ENCODE measurements around the gene STUM. TPM values are rescaled to one million over a fixed set of nuclear protein-coding genes. Genes with fewer than 3 reads are reported as not detected.
A peak's percentile ranks its signal among the peaks of the same experiment; 100 is the strongest.
"Not testable (repeated sequence)": the region's sequence is repeated elsewhere in the genome, so short reads cannot be mapped to it uniquely, and the experiment has no call there.

Gene STUM, protein sequence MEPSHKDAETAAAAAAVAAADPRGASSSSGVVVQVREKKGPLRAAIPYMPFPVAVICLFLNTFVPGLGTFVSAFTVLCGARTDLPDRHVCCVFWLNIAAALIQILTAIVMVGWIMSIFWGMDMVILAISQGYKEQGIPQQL
- total RNA-seq = not detected

DNA sequence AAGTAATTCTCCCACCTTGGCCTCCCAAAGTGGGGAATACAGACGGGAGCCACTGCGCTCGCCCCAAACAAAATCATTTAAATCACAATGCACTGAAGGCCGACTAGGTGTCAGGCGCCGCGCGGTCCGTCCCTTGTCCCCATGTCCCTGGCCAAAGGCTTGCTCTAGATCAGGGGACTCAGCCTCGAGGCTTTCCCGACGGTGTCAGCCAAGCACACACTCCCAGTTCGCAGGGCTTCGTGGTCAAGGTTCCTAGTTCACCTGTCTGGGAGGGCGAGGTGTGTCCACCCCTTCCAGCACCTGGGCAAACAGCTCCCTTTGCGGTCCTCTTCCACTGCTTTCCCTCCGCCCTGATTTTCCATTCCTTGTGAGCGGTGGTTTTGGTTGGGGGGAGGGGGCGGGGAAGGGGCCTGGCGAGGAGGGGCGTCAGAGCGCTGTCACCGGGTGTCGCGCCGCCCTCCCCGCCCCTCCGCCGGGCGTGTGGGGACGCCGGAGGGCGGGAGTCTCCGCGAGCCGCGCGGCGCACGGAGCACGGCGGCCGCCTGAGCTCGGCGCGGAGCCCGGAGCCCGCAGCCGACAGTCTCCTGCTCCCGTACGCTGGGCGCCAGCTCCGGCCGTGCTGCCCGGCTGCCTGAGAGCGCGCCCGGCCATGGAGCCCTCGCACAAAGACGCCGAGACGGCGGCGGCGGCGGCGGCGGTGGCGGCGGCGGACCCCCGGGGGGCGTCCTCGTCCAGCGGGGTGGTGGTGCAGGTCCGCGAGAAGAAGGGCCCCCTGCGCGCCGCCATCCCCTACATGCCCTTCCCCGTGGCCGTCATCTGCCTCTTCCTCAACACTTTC, at the start of gene STUM:
TSS of gene STUM (plus strand) at position 509 of the 838 bp plus-strand sequence. CDS start at position 650, 141 bp downstream.
- no peaks in the 10 kb centered on the region for H3K9me3 Mint-ChIP-seq
- ATAC-seq (replicated peaks in 1 of 2) (peak; percentile 73), DNase-seq (peak; percentile 14 to 38)
- no peak within 1 kb of the TSS for H3K27ac Mint-ChIP-seq
- no peaks in the 10 kb centered on the region for H3K36me3 Mint-ChIP-seq (ENCODE audit: insufficient read depth in 2 of 2)
- H3K4me1 Mint-ChIP-seq (ENCODE audit: low read depth) = peaks cover 15% of the 10 kb centered on the region
- peak within 1 kb of the TSS; percentile 65 to 79 for H3K4me3 Mint-ChIP-seq
- peaks cover 62% of the 10 kb centered on the region for H3K27me3 Mint-ChIP-seq (ENCODE audit: low read depth)

DNA sequence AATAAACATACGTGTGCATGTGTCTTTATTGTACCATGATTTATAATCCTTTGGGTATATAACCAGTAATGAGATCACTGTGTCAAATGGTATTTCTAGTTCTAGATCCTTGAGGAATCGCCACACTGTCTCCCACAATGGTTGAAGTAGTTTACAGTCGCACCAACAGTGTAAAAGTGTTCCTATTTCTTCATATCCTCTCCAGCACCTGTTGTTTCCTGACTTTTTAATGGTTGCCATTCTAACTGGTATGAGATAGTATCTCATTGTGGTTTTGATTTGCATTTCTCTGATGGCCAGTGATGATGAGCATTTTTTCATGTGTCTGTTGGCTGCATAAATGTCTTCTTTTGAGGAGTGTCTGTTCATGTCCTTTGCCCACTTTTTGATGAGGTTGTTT, 48.9 kb upstream of the STUM start:
- not testable (repeated sequence) for H3K4me1 Mint-ChIP-seq (ENCODE audit: low read depth)

DNA sequence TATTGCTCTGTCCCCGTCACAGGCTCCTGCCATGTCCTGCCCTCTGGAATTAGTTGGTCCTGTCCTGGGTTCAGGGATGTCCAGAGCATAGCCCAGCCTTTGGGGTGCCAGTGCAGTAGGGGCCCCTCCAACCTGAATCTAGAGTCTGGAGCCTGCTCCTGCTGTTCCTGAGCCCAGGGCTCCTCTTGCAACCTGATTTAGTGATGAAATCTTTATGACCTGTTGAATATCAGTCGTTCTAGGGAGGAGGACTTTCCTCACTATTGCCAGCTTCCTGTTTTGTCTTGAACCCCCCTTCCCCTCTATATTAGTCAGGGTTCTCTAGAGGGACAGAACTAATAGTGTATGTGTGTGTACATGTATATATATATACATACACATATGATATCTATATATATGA, 42.5 kb upstream of the STUM start:
- no peaks in the 10 kb centered on the region for H3K4me1 Mint-ChIP-seq (ENCODE audit: low read depth)
- no peaks in the 10 kb centered on the region for H3K36me3 Mint-ChIP-seq (ENCODE audit: insufficient read depth in 2 of 2)
- ATAC-seq (replicated peaks in 1 of 2) = no peak
- H3K9me3 Mint-ChIP-seq = no peaks in the 10 kb centered on the region
- DNase-seq = no peak
- no peak overlapping the region for H3K27ac Mint-ChIP-seq
- peaks cover 49% of the 10 kb centered on the region for H3K27me3 Mint-ChIP-seq (ENCODE audit: low read depth)
- H3K4me3 Mint-ChIP-seq = no peak overlapping the region

More for the DNA sequence above, 48.9 kb upstream of the STUM start:
- not testable (repeated sequence) for DNase-seq; ATAC-seq (replicated peaks in 1 of 2); H3K9me3 Mint-ChIP-seq; H3K4me3 Mint-ChIP-seq; H3K27ac Mint-ChIP-seq; H3K36me3 Mint-ChIP-seq (ENCODE audit: insufficient read depth in 2 of 2)
- H3K27me3 Mint-ChIP-seq (ENCODE audit: low read depth) = peaks cover 29% of the 10 kb centered on the region

DNA sequence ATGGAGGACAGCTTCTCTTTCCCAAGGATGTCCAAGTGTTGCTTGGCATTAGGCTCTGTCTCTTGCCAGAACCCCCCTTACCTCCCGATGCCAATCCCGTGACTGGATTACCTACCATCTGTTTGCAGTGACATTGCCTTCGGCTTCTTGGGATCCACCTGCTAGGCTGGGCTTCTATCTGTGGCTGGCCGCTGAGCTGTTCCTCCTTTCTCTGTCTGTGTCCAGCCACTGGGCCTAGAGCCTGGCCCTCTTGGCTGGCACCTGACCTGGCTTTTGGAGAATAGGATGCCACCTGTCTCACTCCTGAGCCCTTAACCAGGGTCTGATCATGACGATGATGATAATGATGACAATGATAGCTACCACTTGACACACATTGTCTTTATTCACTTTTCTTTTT, 41.6 kb upstream of the STUM start:
- Mint-ChIP-seq H3K4me1 (ENCODE audit: low read depth) (no peaks in the 10 kb centered on the region), H3K27me3 (ENCODE audit: low read depth) (peaks cover 40% of the 10 kb centered on the region), H3K9me3 (no peaks in the 10 kb centered on the region), H3K36me3 (ENCODE audit: insufficient read depth in 2 of 2) (no peaks in the 10 kb centered on the region), H3K4me3 (no peak overlapping the region), H3K27ac (no peak overlapping the region)
- ATAC-seq (replicated peaks in 1 of 2) (no peak), DNase-seq (no peak)

DNA sequence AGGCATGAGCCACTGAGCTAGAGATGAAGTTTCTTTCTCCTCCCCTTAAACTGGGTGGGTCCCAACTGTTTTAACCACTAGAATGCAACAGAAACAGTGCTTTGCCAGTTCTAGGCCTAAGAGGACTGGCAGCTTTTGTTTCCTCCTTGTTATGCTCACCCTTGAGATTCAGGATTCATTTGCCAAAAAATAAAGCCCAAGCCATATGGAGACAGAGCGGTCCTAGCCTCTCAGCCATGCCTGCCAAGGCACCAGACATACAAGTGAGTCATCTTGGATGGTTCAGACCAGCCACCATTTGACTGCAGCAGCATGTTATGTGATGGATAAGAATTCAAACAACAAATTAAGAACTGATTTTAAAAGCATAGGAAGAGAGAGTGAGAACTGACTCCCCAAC, 38.1 kb upstream of the STUM start:
- ATAC-seq (replicated peaks in 1 of 2) (no peak), DNase-seq (no peak)
- Mint-ChIP-seq H3K9me3 (no peaks in the 10 kb centered on the region), H3K27me3 (ENCODE audit: low read depth) (peaks cover 23% of the 10 kb centered on the region), H3K36me3 (ENCODE audit: insufficient read depth in 2 of 2) (no peaks in the 10 kb centered on the region), H3K4me3 (no peak overlapping the region), H3K4me1 (ENCODE audit: low read depth) (no peaks in the 10 kb centered on the region), H3K27ac (no peak overlapping the region)

DNA sequence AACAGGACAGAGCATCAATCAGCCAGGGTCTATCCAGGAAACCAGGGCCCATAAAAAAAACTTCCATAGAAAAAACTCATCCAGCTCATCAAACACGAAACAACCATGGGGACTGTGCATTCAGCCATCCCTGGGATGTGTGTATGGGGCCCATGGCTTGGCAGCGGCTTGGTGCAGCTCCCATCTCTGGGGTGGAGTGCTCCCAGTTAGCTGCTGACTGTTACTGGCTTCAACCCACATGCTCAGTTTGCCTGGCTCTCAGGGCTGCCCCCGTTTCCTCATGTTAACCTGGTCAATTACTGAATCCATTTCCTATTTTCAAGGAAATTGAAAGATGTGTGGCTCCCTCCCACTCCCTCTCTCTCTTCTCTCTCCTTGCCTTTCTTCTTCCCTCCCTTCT, 37.3 kb upstream of the STUM start:
- Mint-ChIP-seq H3K27me3 (ENCODE audit: low read depth) (peaks cover 23% of the 10 kb centered on the region), H3K4me3 (no peak overlapping the region), H3K36me3 (ENCODE audit: insufficient read depth in 2 of 2) (no peaks in the 10 kb centered on the region), H3K9me3 (no peaks in the 10 kb centered on the region), H3K27ac (no peak overlapping the region), H3K4me1 (ENCODE audit: low read depth) (no peaks in the 10 kb centered on the region)
- ATAC-seq (replicated peaks in 1 of 2) = no peak
- DNase-seq = no peak

DNA sequence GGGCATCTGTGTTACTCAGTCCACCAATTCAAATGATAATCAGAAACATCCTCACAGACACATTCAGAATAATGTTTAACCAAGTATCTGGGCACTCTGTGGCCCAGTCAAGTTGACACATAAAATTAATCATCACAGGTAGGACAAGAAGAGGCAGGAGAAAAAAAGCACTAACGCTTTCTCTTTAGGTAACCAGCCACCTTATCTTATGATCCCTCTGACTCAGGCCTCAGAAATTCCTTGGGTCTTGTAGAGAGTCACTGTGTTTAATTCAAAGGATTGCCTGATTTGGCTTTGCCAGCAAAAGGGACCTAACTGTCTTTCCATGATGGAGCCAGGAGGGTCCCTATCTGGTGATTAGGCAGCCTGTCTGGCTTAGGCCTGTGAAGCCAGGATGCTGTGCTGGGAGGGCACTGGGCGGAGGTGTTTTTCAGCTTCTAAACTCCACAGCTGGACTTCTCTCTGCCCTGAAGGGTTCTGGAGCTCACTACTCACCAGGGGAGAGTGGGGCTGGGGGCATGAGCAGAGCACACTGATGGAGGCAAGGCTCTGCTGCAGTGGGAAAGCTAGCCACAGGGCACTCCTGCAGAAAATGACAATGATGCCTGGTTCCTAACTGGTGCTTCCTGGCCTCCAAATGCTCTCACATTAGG, 36.4 kb upstream of the STUM start:
- ATAC-seq (replicated peaks in 1 of 2) (no peak), DNase-seq (no peak)
- no peak overlapping the region for H3K4me3 Mint-ChIP-seq
- no peaks in the 10 kb centered on the region for H3K9me3 Mint-ChIP-seq
- no peaks in the 10 kb centered on the region for H3K36me3 Mint-ChIP-seq (ENCODE audit: insufficient read depth in 2 of 2)
- H3K4me1 Mint-ChIP-seq (ENCODE audit: low read depth) = no peaks in the 10 kb centered on the region
- no peak overlapping the region for H3K27ac Mint-ChIP-seq
- peaks cover 23% of the 10 kb centered on the region for H3K27me3 Mint-ChIP-seq (ENCODE audit: low read depth)

DNA sequence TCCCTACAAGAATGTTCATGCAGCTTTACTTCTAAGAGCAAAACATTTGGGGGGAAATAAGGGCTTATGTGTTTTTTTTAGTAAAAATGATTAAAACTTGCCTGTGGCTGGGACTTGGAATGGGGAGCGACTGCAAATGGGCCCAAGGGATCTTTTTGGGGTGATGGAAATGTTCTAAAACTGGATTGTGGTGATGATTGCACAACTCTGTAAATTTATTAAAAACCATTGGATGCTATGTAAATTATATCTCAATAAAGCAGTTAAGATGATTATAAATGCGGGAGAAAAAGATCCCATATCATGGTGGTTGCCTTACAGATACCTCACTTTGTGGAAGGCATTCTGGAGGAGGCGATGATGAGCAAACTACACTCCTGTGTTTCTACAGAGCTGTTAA, 30.2 kb upstream of the STUM start:
- Mint-ChIP-seq H3K4me1 (ENCODE audit: low read depth) (no peaks in the 10 kb centered on the region), H3K27me3 (ENCODE audit: low read depth) (peaks cover 14% of the 10 kb centered on the region), H3K4me3 (no peak overlapping the region), H3K9me3 (no peaks in the 10 kb centered on the region), H3K36me3 (ENCODE audit: insufficient read depth in 2 of 2) (no peaks in the 10 kb centered on the region), H3K27ac (no peak overlapping the region)
- DNase-seq (no peak), ATAC-seq (replicated peaks in 1 of 2) (no peak)

DNA sequence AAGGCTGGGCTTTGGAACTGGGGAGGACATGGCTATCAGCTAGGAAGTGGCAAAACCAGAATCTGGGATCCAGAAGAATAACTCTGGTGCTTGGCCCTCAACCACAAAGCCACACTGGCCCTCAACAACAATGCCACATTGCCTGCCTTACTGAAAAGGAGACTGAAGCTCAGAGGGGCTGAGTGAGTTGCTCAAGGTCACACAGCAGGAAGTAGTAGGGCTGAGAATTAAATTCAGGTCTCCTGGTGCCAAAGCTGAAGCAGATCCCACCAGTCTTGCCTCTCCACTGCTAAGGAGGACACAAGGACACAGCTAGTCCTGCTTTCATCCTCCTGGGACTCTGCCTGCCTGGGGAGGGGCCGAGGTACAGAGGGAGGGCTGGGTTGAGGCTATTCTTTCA, 29.4 kb upstream of the STUM start:
- H3K27me3 Mint-ChIP-seq (ENCODE audit: low read depth) = peaks cover 14% of the 10 kb centered on the region
- H3K36me3 Mint-ChIP-seq (ENCODE audit: insufficient read depth in 2 of 2) = no peaks in the 10 kb centered on the region
- ATAC-seq (replicated peaks in 1 of 2) (no peak), DNase-seq (no peak)
- no peaks in the 10 kb centered on the region for H3K9me3 Mint-ChIP-seq
- no peak overlapping the region for H3K27ac Mint-ChIP-seq
- no peaks in the 10 kb centered on the region for H3K4me1 Mint-ChIP-seq (ENCODE audit: low read depth)
- no peak overlapping the region for H3K4me3 Mint-ChIP-seq

DNA sequence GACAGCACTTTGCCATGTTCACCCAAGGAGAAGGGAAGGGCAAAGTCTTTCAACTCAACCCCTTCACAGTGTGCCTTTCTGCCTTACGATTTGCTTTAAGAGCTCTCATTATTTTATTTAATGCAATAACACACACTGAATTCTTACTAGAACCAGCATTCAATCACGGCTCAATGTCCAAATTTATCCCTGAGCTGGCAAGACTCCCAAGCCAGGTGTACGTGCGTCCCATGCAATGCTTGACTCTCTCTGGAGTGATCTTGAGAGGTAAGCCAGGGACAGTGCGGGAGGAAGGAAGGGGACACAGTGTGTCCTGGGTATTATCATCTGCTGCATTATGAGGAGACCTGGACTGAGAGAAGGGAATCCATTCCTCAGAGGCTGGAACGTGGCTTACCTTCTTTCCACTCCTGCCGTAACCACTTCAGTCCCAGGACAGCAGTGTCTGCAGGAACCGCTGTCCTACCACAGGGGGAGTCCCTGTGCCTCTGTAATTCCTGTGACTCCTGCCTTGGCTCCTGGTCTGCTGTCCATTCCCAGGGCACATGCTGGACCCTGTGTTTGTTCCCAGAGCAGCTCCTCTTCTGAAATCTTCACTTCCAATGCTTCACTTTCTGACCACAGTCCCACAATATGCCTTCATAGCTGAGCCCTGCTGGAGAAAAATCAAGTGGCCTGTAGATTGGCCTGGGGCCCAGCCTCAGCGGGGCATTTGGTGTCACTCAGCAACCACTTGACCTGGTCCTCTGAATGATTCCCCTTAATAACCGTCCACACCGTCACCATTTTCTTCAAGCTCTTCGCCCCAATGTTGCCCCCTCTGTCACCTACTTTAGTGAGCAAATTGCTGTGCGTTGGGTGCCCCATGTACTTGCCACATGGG, 28.6 kb upstream of the STUM start:
- no peak for DNase-seq
- Mint-ChIP-seq H3K36me3 (ENCODE audit: insufficient read depth in 2 of 2) (no peaks in the 10 kb centered on the region), H3K27me3 (ENCODE audit: low read depth) (peaks cover 14% of the 10 kb centered on the region), H3K9me3 (no peaks in the 10 kb centered on the region), H3K27ac (no peak overlapping the region), H3K4me1 (ENCODE audit: low read depth) (no peaks in the 10 kb centered on the region), H3K4me3 (no peak overlapping the region)
- no peak for ATAC-seq (replicated peaks in 1 of 2)

DNA sequence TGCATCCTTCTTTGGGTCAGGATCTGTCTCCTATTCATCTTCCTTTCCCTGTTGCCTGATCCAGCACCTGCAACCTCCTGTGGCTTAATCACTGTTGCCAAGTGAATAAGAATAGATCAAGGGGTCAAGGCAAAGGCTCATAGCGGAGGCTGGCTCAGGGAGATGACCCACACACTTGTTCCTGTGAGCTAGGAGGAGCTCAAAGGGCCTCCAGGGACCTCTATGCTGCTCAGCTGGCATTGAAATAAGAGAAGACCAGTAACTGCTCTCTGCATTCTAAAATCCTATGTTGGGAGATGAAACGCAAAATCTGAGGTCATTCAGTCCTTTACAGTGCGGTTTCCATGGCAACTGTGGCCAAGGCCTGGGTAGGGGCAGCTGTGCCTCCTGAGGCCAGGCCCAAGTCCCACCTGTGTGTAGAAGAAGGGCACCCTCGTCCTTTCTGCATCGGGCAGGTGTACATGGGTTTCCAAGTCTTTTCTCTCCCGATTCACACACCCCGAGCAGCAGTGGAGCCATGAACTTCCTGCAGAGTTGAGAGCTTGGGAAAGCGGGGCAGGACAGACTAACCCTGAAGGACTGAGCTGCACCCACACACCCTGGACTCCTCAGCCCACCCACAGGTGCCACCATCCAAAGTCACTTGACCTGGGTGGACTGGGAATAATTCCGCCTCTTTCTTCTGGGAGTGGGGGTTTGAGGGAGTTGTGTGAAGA, 27.8 kb upstream of the STUM start:
- Mint-ChIP-seq H3K27me3 (ENCODE audit: low read depth) (peaks cover 14% of the 10 kb centered on the region), H3K27ac (no peak overlapping the region), H3K4me3 (no peak overlapping the region), H3K36me3 (ENCODE audit: insufficient read depth in 2 of 2) (no peaks in the 10 kb centered on the region), H3K4me1 (ENCODE audit: low read depth) (no peaks in the 10 kb centered on the region), H3K9me3 (no peaks in the 10 kb centered on the region)
- no peak for DNase-seq
- no peak for ATAC-seq (replicated peaks in 1 of 2)

DNA sequence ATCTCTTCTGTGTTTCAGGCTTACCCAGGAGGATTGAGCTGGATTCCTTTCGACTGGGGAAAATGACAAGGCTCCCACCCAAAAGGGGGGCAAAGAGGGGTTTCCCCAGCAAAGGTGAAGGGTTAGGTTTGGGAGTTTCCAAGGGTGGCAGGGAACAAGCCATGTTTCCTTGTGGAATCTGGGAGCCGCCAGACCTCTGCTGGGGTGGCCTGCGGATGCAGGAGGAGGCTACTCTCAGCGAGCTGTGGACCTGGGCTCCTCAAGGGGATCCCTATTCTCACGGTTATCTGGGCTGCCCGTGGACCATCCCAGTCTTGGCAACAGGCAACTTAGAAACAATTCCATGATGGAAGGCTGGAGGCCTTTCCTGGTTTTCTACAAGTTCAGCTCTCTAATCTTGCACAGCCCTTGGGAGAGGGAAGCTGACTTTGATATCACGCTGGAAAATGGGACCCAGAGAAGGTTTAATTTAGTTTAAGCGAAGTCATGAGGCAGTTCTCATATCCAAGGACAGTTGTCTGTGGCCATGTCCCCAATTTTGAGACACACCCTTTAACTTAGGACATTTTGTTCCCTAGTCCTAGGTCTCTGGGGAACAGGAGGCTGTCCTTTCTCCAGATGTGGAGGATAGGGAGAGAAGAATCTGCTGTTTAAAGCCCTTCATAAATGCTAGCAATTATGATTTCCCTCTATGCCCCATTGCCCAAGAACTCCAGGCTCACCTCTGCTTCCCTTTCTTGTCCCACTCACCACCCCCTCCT, 24.7 kb upstream of the STUM start:
- peaks cover 14% of the 10 kb centered on the region for H3K27me3 Mint-ChIP-seq (ENCODE audit: low read depth)
- H3K4me1 Mint-ChIP-seq (ENCODE audit: low read depth) = no peaks in the 10 kb centered on the region
- H3K4me3 Mint-ChIP-seq = no peak overlapping the region
- no peak overlapping the region for H3K27ac Mint-ChIP-seq
- no peak for ATAC-seq (replicated peaks in 1 of 2)
- H3K9me3 Mint-ChIP-seq = no peaks in the 10 kb centered on the region
- no peaks in the 10 kb centered on the region for H3K36me3 Mint-ChIP-seq (ENCODE audit: insufficient read depth in 2 of 2)
- no peak for DNase-seq

Measured in activated T-cell treated with anti-CD3 and anti-CD28 coated beads, Interleukin-2, amount 50 U/mL, for 72 hours (primary cell).